ENCODE results near the gene TAF1C.

Gene TAF1C

DNA sequence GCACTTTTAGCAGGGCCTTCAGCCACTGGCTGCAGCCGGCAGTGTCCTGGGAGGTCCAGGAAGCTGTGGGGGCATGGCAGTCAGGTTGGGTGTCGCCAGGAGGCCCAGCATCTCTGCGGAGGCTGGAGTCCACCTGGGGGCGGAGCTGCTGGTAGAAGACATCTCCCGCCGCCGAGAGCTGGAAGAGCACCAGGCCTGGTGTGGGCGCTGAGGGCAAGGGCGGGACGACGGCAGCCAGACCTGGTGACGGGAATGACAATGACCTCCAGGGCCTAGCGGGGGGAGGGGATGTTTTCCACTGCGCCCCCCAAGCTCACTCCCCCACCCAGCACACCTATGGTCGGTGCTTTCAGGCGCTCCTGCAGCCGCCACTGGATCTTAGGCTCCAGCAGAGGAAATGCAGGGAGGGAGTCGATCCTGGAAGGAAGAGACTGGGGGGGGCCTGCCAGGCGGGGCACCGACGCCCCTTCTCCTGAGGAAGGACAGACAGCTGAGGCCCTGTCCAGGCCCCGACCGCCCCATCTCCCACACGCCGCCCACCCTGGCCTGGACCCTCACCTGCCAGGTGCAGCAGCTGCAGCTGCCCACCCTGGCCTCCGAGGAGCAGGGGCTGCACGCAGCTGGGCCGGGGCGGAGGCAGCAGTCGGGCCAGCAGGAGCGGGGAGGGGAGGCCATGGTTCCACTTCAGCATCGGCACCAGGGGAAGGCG lies 7.1 kb downstream of the TAF1C start:
- CTCF ChIA-PET: interaction anchor here (0.7 to 6.7 kb wide), 2 partner anchors 11 to 93 kb away, joined by 4 to 65 read pairs; partner anchors contain the start of gene ADAD2
- peaks cover 0 to 67% of the 10 kb centered on the region in 2 experiments; a peak in 1 of 3 replicates for H3K36me3 ChIP-seq (ENCODE audit: control insufficient read depth in 2 of 2, insufficient read depth in 1 of 2, low read length in 2 of 2)

DNA sequence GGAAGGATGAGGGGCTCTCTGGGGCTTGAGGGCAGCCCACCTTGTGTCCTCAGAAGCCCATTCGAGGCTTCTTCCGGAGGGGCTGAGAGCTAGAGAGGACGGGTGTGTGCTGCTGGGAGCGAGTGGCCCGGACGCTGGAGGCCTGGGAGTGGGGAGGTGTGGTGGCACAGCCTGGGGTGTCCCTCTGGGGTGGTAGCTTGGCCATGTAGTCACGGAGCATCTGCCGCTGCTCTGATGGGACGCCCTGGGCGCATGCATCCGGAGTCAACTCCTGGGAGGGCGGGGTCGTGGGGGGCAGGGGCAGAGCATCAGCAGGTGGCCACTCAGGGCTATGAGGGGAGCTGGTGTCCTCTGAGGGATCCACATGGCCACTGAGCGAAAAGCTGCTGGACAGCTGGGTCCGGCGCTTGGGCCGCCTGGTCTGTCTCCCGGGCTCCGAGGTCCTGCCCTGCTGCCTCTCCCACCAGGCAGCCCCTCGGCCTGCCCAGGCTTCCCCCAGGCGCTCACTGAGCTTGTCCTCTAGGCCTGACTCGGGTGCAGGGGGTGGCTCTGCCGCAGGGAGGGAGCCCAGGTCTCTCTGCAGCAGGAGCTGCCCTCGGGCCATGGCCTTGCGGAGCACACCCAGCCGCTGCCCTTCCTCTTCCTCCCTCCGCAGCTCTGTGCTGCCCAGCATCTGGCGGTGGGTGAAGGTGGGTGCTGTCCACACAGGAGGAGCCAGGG lies 7.8 kb downstream of the TAF1C start:
- H3K4me3 ChIP-seq (ENCODE audit: low read depth, low read length): no peak overlapping the region
- no peak overlapping the region for H3K27ac ChIP-seq (ENCODE audit: extremely low read depth, low read depth, low read length)
- H3K9me3 ChIP-seq (ENCODE audit: control insufficient read depth, insufficient read depth, low read depth, low read length): no peaks in the 10 kb centered on the region
- TF ChIP-seq, protein P1, sequence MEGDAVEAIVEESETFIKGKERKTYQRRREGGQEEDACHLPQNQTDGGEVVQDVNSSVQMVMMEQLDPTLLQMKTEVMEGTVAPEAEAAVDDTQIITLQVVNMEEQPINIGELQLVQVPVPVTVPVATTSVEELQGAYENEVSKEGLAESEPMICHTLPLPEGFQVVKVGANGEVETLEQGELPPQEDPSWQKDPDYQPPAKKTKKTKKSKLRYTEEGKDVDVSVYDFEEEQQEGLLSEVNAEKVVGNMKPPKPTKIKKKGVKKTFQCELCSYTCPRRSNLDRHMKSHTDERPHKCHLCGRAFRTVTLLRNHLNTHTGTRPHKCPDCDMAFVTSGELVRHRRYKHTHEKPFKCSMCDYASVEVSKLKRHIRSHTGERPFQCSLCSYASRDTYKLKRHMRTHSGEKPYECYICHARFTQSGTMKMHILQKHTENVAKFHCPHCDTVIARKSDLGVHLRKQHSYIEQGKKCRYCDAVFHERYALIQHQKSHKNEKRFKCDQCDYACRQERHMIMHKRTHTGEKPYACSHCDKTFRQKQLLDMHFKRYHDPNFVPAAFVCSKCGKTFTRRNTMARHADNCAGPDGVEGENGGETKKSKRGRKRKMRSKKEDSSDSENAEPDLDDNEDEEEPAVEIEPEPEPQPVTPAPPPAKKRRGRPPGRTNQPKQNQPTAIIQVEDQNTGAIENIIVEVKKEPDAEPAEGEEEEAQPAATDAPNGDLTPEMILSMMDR (tag by site-specific recombination; IDR thresholded peaks at IDR 0.05): peak; percentile 2; the same call in 1 of the 2 replicates
- peak; percentile 46; the same call in 1 of the 2 replicates for TF ChIP-seq ZNF341 (tag by site-specific recombination; IDR thresholded peaks at IDR 0.05; ENCODE audit: low read depth)
- TF ChIP-seq, protein P2, sequence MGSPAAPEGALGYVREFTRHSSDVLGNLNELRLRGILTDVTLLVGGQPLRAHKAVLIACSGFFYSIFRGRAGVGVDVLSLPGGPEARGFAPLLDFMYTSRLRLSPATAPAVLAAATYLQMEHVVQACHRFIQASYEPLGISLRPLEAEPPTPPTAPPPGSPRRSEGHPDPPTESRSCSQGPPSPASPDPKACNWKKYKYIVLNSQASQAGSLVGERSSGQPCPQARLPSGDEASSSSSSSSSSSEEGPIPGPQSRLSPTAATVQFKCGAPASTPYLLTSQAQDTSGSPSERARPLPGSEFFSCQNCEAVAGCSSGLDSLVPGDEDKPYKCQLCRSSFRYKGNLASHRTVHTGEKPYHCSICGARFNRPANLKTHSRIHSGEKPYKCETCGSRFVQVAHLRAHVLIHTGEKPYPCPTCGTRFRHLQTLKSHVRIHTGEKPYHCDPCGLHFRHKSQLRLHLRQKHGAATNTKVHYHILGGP (tag by site-specific recombination; IDR thresholded peaks at IDR 0.05): no peak
- POLR2A ChIA-PET: interaction anchor here (0.5 kb wide), 1 partner anchor 23 kb away, joined by 3 read pairs; no protein-coding TSS in a partner anchor
- peaks cover 9% of the 10 kb centered on the region for H3K4me1 ChIP-seq (ENCODE audit: control insufficient read depth, insufficient read depth, low read length)
- H3K36me3 ChIP-seq (ENCODE audit: control insufficient read depth in 2 of 2, insufficient read depth in 1 of 2, low read length in 2 of 2): peaks cover 0 to 60% of the 10 kb centered on the region in 2 experiments; a peak in 1 of 3 replicates
- CTCF ChIA-PET: interaction anchor here (0.8 to 6.7 kb wide), 3 partner anchors 8 to 92 kb away, joined by 3 to 65 read pairs (median 33); partner anchors contain the start of gene TAF1C

More for the DNA sequence above, 7.1 kb downstream of the TAF1C start:
- no peak for TF ChIP-seq ZFP69B (tag by site-specific recombination; IDR thresholded peaks at IDR 0.05)
- no peak for TF ChIP-seq ZBTB21 (tag by site-specific recombination; IDR thresholded peaks at IDR 0.05)
- peak; percentile 41; the same call in 1 of the 2 replicates for TF ChIP-seq EGR2 (tag by site-specific recombination; IDR thresholded peaks at IDR 0.05; ENCODE audit: low read depth)
- TF ChIP-seq ZFHX2 (tag by site-specific recombination; conservative IDR thresholded peaks at IDR 0.05): peak; percentile 36
- no peak for TF ChIP-seq ZBTB7A (tag by site-specific recombination; IDR thresholded peaks at IDR 0.05; ENCODE audit: low read depth)
- TF ChIP-seq ZNF23 (tag by site-specific recombination; IDR thresholded peaks at IDR 0.05; ENCODE audit: borderline replicate concordance): no peak
- TF ChIP-seq ZNF121 (tag by site-specific recombination; IDR thresholded peaks at IDR 0.05): no peak
- TF ChIP-seq ZNF776 (tag by site-specific recombination; IDR thresholded peaks at IDR 0.05; ENCODE audit: borderline replicate concordance): no peak
- Histone ChIP-seq H3K9me3 (ENCODE audit: control insufficient read depth, insufficient read depth, low read depth, low read length) (no peaks in the 10 kb centered on the region), H3K4me1 (ENCODE audit: control insufficient read depth, insufficient read depth, low read length) (peaks cover 9% of the 10 kb centered on the region), H3K4me3 (ENCODE audit: low read depth, low read length) (no peak overlapping the region), H3K27ac (ENCODE audit: extremely low read depth, low read depth, low read length) (no peak overlapping the region)
- POLR2A ChIA-PET: no interaction called here

DNA sequence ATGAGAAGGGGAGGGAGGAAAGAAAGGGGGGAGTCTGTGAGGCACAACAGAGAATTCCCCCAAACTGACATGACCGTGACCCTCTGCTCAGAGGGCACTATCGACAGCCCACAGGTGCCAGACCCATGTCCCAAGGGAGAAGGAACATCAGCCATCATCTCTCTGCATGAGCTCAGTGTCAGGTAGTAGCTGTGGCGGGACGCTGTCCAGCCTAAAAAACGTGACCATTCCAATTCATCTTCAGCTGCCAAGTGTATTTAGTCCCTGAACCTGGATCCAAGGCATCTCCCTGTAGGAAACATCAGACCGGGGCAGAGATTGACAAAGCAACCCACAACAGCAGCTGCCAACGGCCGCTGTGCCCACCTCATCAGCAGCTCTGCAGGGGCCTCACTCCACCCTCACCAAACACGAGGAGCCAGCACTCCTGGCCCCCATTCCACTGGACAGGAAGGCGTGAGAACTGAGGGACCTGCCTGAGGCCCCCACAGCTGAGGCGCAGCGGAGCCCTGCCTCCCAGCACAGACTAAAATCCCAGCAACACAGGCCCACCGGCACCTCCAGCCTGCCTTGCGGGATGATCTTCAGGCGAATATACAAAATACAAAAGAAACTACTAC lies 8.6 kb downstream of the TAF1C start:
- POLR2A ChIA-PET: interaction anchor here (0.5 to 1.2 kb wide), 2 partner anchors 9 to 22 kb away, joined by 3 to 7 read pairs; partner anchors contain the start of gene TAF1C
- CTCF ChIA-PET: interaction anchor here (0.5 to 6.7 kb wide), 7 partner anchors 8 to 286 kb away, joined by 3 to 65 read pairs (median 3); partner anchors contain the start of gene TAF1C
- H3K27ac ChIP-seq (ENCODE audit: extremely low read depth, low read depth, low read length): no peak overlapping the region
- peaks cover 9% of the 10 kb centered on the region for H3K4me1 ChIP-seq (ENCODE audit: control insufficient read depth, insufficient read depth, low read length)
- H3K4me3 ChIP-seq (ENCODE audit: low read depth, low read length): no peak overlapping the region
- no peaks in the 10 kb centered on the region for H3K9me3 ChIP-seq (ENCODE audit: control insufficient read depth, insufficient read depth, low read depth, low read length)
- H3K36me3 ChIP-seq (ENCODE audit: control insufficient read depth in 2 of 2, insufficient read depth in 1 of 2, low read length in 2 of 2): peaks cover 0 to 52% of the 10 kb centered on the region in 2 experiments; a peak in 1 of 3 replicates
- TF ChIP-seq, protein P3, sequence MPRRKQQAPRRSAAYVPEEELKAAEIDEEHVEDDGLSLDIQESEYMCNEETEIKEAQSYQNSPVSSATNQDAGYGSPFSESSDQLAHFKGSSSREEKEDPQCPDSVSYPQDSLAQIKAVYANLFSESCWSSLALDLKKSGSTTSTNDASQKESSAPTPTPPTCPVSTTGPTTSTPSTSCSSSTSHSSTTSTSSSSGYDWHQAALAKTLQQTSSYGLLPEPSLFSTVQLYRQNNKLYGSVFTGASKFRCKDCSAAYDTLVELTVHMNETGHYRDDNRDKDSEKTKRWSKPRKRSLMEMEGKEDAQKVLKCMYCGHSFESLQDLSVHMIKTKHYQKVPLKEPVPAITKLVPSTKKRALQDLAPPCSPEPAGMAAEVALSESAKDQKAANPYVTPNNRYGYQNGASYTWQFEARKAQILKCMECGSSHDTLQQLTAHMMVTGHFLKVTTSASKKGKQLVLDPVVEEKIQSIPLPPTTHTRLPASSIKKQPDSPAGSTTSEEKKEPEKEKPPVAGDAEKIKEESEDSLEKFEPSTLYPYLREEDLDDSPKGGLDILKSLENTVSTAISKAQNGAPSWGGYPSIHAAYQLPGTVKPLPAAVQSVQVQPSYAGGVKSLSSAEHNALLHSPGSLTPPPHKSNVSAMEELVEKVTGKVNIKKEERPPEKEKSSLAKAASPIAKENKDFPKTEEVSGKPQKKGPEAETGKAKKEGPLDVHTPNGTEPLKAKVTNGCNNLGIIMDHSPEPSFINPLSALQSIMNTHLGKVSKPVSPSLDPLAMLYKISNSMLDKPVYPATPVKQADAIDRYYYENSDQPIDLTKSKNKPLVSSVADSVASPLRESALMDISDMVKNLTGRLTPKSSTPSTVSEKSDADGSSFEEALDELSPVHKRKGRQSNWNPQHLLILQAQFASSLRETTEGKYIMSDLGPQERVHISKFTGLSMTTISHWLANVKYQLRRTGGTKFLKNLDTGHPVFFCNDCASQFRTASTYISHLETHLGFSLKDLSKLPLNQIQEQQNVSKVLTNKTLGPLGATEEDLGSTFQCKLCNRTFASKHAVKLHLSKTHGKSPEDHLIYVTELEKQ (tag by site-specific recombination; IDR thresholded peaks at IDR 0.05; ENCODE audit: borderline replicate concordance): no peak
- TF ChIP-seq ZNF426 (tag by site-specific recombination; IDR thresholded peaks at IDR 0.05) (no peak), ZNF416 (tag by site-specific recombination; IDR thresholded peaks at IDR 0.05) (no peak), KLF8 (tag by site-specific recombination; IDR thresholded peaks at IDR 0.05) (no peak), ZNF76 (tag by site-specific recombination; IDR thresholded peaks at IDR 0.05; ENCODE audit: borderline replicate concordance, low read depth) (no peak), ZBTB7A (tag by site-specific recombination; IDR thresholded peaks at IDR 0.05; ENCODE audit: low read depth) (no peak)
- TF ChIP-seq, protein P4, sequence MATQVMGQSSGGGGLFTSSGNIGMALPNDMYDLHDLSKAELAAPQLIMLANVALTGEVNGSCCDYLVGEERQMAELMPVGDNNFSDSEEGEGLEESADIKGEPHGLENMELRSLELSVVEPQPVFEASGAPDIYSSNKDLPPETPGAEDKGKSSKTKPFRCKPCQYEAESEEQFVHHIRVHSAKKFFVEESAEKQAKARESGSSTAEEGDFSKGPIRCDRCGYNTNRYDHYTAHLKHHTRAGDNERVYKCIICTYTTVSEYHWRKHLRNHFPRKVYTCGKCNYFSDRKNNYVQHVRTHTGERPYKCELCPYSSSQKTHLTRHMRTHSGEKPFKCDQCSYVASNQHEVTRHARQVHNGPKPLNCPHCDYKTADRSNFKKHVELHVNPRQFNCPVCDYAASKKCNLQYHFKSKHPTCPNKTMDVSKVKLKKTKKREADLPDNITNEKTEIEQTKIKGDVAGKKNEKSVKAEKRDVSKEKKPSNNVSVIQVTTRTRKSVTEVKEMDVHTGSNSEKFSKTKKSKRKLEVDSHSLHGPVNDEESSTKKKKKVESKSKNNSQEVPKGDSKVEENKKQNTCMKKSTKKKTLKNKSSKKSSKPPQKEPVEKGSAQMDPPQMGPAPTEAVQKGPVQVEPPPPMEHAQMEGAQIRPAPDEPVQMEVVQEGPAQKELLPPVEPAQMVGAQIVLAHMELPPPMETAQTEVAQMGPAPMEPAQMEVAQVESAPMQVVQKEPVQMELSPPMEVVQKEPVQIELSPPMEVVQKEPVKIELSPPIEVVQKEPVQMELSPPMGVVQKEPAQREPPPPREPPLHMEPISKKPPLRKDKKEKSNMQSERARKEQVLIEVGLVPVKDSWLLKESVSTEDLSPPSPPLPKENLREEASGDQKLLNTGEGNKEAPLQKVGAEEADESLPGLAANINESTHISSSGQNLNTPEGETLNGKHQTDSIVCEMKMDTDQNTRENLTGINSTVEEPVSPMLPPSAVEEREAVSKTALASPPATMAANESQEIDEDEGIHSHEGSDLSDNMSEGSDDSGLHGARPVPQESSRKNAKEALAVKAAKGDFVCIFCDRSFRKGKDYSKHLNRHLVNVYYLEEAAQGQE (tag by site-specific recombination; IDR thresholded peaks at IDR 0.05): peak; percentile 81
